ENCODE results near the gene NPC1.

Gene NPC1

DNA sequence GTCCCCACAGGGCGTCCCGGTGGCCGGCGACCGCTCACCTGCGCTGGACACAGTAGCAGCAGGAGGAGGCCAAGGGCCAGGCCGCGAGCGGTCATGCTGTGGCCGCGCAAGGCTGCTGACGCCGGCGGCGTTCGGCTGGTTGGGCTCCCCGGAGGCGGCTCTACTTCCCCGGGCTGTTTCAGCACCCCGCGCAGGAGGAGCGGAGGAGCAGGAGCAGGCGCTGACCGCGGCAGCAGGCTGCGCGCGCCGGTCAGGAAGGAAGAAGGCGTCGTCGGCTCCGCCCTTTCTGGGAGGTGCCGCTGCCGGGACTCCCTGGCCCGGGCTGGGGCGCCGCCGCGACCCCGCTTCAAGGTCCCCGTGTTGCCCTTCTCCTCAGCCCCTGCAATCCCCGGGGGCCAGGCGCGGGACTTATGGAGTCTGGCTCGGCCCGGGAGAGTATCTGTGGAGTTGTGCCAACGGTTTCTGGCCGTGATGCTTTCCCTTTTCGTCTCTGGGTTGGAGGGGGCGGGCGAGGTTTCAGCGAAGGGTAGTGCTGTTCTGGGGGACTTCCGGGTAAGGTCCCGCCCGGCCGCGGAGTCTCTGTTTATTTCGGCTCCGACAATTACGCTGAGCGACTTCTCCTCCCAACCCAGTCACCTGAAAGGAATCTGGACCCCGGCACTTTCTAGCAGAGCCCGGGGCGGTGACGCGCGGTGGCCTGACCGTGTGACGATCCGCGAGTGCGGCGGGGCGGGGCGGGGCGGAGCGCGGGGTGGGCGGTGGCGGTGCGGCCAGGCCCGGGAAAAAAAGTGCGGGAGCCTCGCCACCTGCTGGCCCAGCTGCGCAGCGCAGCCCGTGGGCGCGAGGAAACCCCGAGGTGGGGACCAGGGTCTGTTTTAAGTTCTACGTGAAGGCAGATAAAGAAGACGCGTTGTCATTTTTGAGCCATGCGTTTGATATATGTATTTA lies at the start of gene NPC1:
Gene NPC1 (minus strand): TSS at position 258 of the 948 bp plus-strand sequence. CDS start 163 bp downstream, at position 95.
- Histone ChIP-seq H3K4me3 (ENCODE audit: low read length in 2 of 2) (peak within 1 kb of the TSS; percentile 89 to 94), H3K36me3 (ENCODE audit: control insufficient read depth in 2 of 2, insufficient read depth in 2 of 2, low read length in 2 of 2) (no peaks in the 10 kb centered on the region), H3K9me3 (ENCODE audit: control insufficient read depth in 2 of 2, low read length in 2 of 2) (no peaks in the 10 kb centered on the region), H3K27me3 (ENCODE audit: control insufficient read depth in 2 of 2, insufficient read depth in 2 of 2, low read length in 2 of 2) (no peaks in the 10 kb centered on the region), H3K27ac (ENCODE audit: low read depth in 2 of 2, low read length in 2 of 2) (peak within 1 kb of the TSS; percentile 99), H3K4me1 (ENCODE audit: control insufficient read depth in 2 of 2, insufficient read depth in 2 of 2, low read length in 2 of 2) (peaks cover 13 to 16% of the 10 kb centered on the region in 2 donors), H3K9ac (ENCODE audit: low read depth in 1 of 2, low read length in 2 of 2) (peak within 1 kb of the TSS; percentile 88 to 99)

DNA sequence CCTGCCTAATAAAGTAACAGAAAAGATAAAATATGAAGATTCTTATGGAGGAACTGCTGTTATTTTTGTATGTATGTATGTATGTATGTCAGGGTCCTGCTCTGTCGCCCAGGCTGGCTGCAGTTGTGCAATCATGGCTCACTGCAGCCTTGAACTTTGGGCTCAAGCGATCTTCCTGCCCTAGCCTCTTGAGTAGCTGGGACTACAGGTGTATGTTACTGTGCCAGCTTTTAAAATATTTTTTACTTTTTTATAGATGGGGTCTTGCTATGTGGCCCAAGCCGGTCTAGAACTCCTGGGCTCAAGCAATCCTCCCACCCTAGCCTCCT lies 49.7 kb upstream of the NPC1 start:
- H3K9me3 ChIP-seq (ENCODE audit: control insufficient read depth in 2 of 2, low read length in 2 of 2): no peaks in the 10 kb centered on the region
- H3K27me3 ChIP-seq (ENCODE audit: control insufficient read depth in 2 of 2, insufficient read depth in 2 of 2, low read length in 2 of 2): no peaks in the 10 kb centered on the region
- no peaks in the 10 kb centered on the region for H3K4me1 ChIP-seq (ENCODE audit: control insufficient read depth in 2 of 2, insufficient read depth in 2 of 2, low read length in 2 of 2)
- no peak overlapping the region for H3K4me3 ChIP-seq (ENCODE audit: low read length in 2 of 2)
- H3K36me3 ChIP-seq (ENCODE audit: control insufficient read depth in 2 of 2, insufficient read depth in 2 of 2, low read length in 2 of 2): no peaks in the 10 kb centered on the region
- H3K27ac ChIP-seq (ENCODE audit: low read depth in 2 of 2, low read length in 2 of 2): no peak overlapping the region
- H3K9ac ChIP-seq (ENCODE audit: low read depth in 1 of 2, low read length in 2 of 2): no peak overlapping the region

GRCh38 chr18:23635283-23636070 lies 49.2 kb upstream of the NPC1 start:
- Histone ChIP-seq H3K36me3 (ENCODE audit: control insufficient read depth in 2 of 2, insufficient read depth in 2 of 2, low read length in 2 of 2) (no peaks in the 10 kb centered on the region), H3K9ac (ENCODE audit: low read depth in 1 of 2, low read length in 2 of 2) (no peak overlapping the region), H3K9me3 (ENCODE audit: control insufficient read depth in 2 of 2, low read length in 2 of 2) (no peaks in the 10 kb centered on the region), H3K27ac (ENCODE audit: low read depth in 2 of 2, low read length in 2 of 2) (no peak overlapping the region), H3K27me3 (ENCODE audit: control insufficient read depth in 2 of 2, insufficient read depth in 2 of 2, low read length in 2 of 2) (no peaks in the 10 kb centered on the region), H3K4me3 (ENCODE audit: low read length in 2 of 2) (no peak overlapping the region), H3K4me1 (ENCODE audit: control insufficient read depth in 2 of 2, insufficient read depth in 2 of 2, low read length in 2 of 2) (no peaks in the 10 kb centered on the region)

DNA sequence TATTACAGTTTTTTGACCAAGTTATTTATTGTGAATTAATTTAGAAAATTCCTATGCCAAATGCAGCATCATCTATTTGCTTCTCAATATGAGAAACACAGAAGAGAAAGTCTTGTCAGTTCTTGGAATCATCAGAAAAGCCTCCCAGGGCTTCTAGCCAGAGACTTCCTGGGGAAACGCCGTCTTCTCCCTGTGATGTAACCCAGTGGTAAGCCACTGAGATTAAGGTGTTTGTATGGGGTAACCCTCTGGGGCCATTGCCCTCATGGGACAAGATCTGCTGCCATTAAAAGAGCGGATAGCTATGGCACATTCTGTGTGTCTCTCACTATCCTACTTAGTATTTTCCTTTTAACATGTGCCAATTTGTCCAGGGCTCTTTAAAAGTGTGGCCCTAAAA lies 48.4 kb upstream of the NPC1 start:
- no peak overlapping the region for H3K27ac ChIP-seq (ENCODE audit: low read depth in 2 of 2, low read length in 2 of 2)
- no peaks in the 10 kb centered on the region for H3K9me3 ChIP-seq (ENCODE audit: control insufficient read depth in 2 of 2, low read length in 2 of 2)
- H3K4me3 ChIP-seq (ENCODE audit: low read length in 2 of 2): no peak overlapping the region
- no peak overlapping the region for H3K9ac ChIP-seq (ENCODE audit: low read depth in 1 of 2, low read length in 2 of 2)
- no peaks in the 10 kb centered on the region for H3K36me3 ChIP-seq (ENCODE audit: control insufficient read depth in 2 of 2, insufficient read depth in 2 of 2, low read length in 2 of 2)
- no peaks in the 10 kb centered on the region for H3K27me3 ChIP-seq (ENCODE audit: control insufficient read depth in 2 of 2, insufficient read depth in 2 of 2, low read length in 2 of 2)
- peaks cover 0 to 1% of the 10 kb centered on the region in 2 donors for H3K4me1 ChIP-seq (ENCODE audit: control insufficient read depth in 2 of 2, insufficient read depth in 2 of 2, low read length in 2 of 2)

- no peaks in the 10 kb centered on the region for H3K9me3 ChIP-seq (ENCODE audit: control insufficient read depth in 2 of 2, low read length in 2 of 2)
- no peaks in the 10 kb centered on the region for H3K36me3 ChIP-seq (ENCODE audit: control insufficient read depth in 2 of 2, insufficient read depth in 2 of 2, low read length in 2 of 2)
- H3K27ac ChIP-seq (ENCODE audit: low read depth in 2 of 2, low read length in 2 of 2): no peak overlapping the region
- H3K9ac ChIP-seq (ENCODE audit: low read depth in 1 of 2, low read length in 2 of 2): no peak overlapping the region
- H3K4me3 ChIP-seq (ENCODE audit: low read length in 2 of 2): no peak overlapping the region
- peaks cover 0 to 15% of the 10 kb centered on the region in 2 donors for H3K4me1 ChIP-seq (ENCODE audit: control insufficient read depth in 2 of 2, insufficient read depth in 2 of 2, low read length in 2 of 2)
- no peaks in the 10 kb centered on the region for H3K27me3 ChIP-seq (ENCODE audit: control insufficient read depth in 2 of 2, insufficient read depth in 2 of 2, low read length in 2 of 2)
These were observed 46.3 kb upstream of the NPC1 start for GRCh38 chr18:23632615-23633014.

GRCh38 chr18:23631746-23632145 lies 45.4 kb upstream of the NPC1 start:
- H3K27me3 ChIP-seq (ENCODE audit: control insufficient read depth in 2 of 2, insufficient read depth in 2 of 2, low read length in 2 of 2): no peaks in the 10 kb centered on the region
- no peaks in the 10 kb centered on the region for H3K9me3 ChIP-seq (ENCODE audit: control insufficient read depth in 2 of 2, low read length in 2 of 2)
- H3K4me3 ChIP-seq (ENCODE audit: low read length in 2 of 2): no peak overlapping the region
- no peaks in the 10 kb centered on the region for H3K36me3 ChIP-seq (ENCODE audit: control insufficient read depth in 2 of 2, insufficient read depth in 2 of 2, low read length in 2 of 2)
- H3K27ac ChIP-seq (ENCODE audit: low read depth in 2 of 2, low read length in 2 of 2): no peak overlapping the region
- no peak overlapping the region for H3K9ac ChIP-seq (ENCODE audit: low read depth in 1 of 2, low read length in 2 of 2)
- H3K4me1 ChIP-seq (ENCODE audit: control insufficient read depth in 2 of 2, insufficient read depth in 2 of 2, low read length in 2 of 2): peaks cover 4 to 23% of the 10 kb centered on the region in 2 donors

GRCh38 chr18:23631312-23631711 lies 45.0 kb upstream of the NPC1 start:
- H3K4me3 ChIP-seq (ENCODE audit: low read length in 2 of 2): no peak overlapping the region
- H3K36me3 ChIP-seq (ENCODE audit: control insufficient read depth in 2 of 2, insufficient read depth in 2 of 2, low read length in 2 of 2): no peaks in the 10 kb centered on the region
- no peak overlapping the region for H3K27ac ChIP-seq (ENCODE audit: low read depth in 2 of 2, low read length in 2 of 2)

GRCh38 chr18:23629444-23629946 lies 43.2 kb upstream of the NPC1 start:
- H3K27me3 ChIP-seq (ENCODE audit: control insufficient read depth in 2 of 2, insufficient read depth in 2 of 2, low read length in 2 of 2): no peaks in the 10 kb centered on the region
- H3K9me3 ChIP-seq (ENCODE audit: control insufficient read depth in 2 of 2, low read length in 2 of 2): no peaks in the 10 kb centered on the region
- H3K4me3 ChIP-seq (ENCODE audit: low read length in 2 of 2): no peak overlapping the region
- H3K36me3 ChIP-seq (ENCODE audit: control insufficient read depth in 2 of 2, insufficient read depth in 2 of 2, low read length in 2 of 2): no peaks in the 10 kb centered on the region
- peaks cover 4 to 27% of the 10 kb centered on the region in 2 donors for H3K4me1 ChIP-seq (ENCODE audit: control insufficient read depth in 2 of 2, insufficient read depth in 2 of 2, low read length in 2 of 2)
- H3K27ac ChIP-seq (ENCODE audit: low read depth in 2 of 2, low read length in 2 of 2): peak overlapping the region; percentile 11 to 31
- no peak overlapping the region for H3K9ac ChIP-seq (ENCODE audit: low read depth in 1 of 2, low read length in 2 of 2)

More at GRCh38 chr18:23631312-23631711, 45.0 kb upstream of the NPC1 start:
- Histone ChIP-seq H3K9me3 (ENCODE audit: control insufficient read depth in 2 of 2, low read length in 2 of 2) (no peaks in the 10 kb centered on the region), H3K9ac (ENCODE audit: low read depth in 1 of 2, low read length in 2 of 2) (no peak overlapping the region), H3K4me1 (ENCODE audit: control insufficient read depth in 2 of 2, insufficient read depth in 2 of 2, low read length in 2 of 2) (peaks cover 4 to 27% of the 10 kb centered on the region in 2 donors), H3K27me3 (ENCODE audit: control insufficient read depth in 2 of 2, insufficient read depth in 2 of 2, low read length in 2 of 2) (no peaks in the 10 kb centered on the region)

DNA sequence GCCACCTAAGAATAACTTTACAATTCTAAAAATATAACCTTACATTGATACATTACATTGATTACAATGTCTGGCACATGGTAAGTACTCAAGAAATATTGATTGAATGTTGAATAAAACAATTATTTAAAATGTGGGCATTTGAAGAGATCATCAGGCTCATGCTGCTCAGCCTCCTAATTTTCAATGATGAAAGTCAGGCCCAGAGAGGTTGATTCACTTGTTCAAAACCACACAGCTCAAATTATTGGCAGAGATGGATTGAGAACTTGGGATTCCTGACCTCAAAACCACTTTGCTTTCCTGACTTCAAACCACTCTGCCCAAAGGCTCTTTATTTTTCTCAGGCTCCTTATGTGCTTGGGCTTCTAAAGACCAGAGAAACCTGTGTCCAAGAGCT lies 41.7 kb upstream of the NPC1 start:
- Histone ChIP-seq H3K36me3 (ENCODE audit: control insufficient read depth in 2 of 2, insufficient read depth in 2 of 2, low read length in 2 of 2) (no peaks in the 10 kb centered on the region), H3K4me1 (ENCODE audit: control insufficient read depth in 2 of 2, insufficient read depth in 2 of 2, low read length in 2 of 2) (peaks cover 4 to 27% of the 10 kb centered on the region in 2 donors), H3K9me3 (ENCODE audit: control insufficient read depth in 2 of 2, low read length in 2 of 2) (no peaks in the 10 kb centered on the region), H3K27ac (ENCODE audit: low read depth in 2 of 2, low read length in 2 of 2) (no peak overlapping the region), H3K4me3 (ENCODE audit: low read length in 2 of 2) (no peak overlapping the region), H3K27me3 (ENCODE audit: control insufficient read depth in 2 of 2, insufficient read depth in 2 of 2, low read length in 2 of 2) (no peaks in the 10 kb centered on the region), H3K9ac (ENCODE audit: low read depth in 1 of 2, low read length in 2 of 2) (no peak overlapping the region)

DNA sequence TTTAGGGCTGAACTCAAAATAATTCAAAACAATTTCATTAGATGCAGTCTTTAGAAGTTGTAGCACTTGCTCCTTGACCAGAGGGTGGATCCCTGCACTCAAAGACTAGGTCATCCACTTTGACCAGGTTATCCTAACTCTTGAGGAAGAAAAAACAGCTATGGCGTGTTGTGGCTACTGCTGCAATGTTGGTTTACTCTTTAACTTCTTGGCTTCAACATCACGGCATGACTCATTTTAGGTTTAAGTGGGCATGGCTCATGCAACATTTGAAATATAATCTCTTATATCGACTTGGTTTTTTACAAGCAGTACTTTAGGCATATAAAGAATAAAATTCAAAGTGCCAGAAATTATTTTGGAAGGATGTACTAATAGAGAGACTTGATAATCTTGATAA lies 41.0 kb upstream of the NPC1 start:
- peaks cover 4 to 27% of the 10 kb centered on the region in 2 donors for H3K4me1 ChIP-seq (ENCODE audit: control insufficient read depth in 2 of 2, insufficient read depth in 2 of 2, low read length in 2 of 2)
- H3K27me3 ChIP-seq (ENCODE audit: control insufficient read depth in 2 of 2, insufficient read depth in 2 of 2, low read length in 2 of 2): no peaks in the 10 kb centered on the region
- H3K9ac ChIP-seq (ENCODE audit: low read depth in 1 of 2, low read length in 2 of 2): no peak overlapping the region
- H3K27ac ChIP-seq (ENCODE audit: low read depth in 2 of 2, low read length in 2 of 2): no peak overlapping the region
- H3K36me3 ChIP-seq (ENCODE audit: control insufficient read depth in 2 of 2, insufficient read depth in 2 of 2, low read length in 2 of 2): no peaks in the 10 kb centered on the region
- H3K4me3 ChIP-seq (ENCODE audit: low read length in 2 of 2): no peak overlapping the region
- H3K9me3 ChIP-seq (ENCODE audit: control insufficient read depth in 2 of 2, low read length in 2 of 2): no peaks in the 10 kb centered on the region

All from mucosa of rectum (tissue), 2 donors.